Esophagus mucosa (tissue), 1 donor: ENCODE data around the gene PXK. TPM values are rescaled to one million over a fixed set of nuclear protein-coding genes. Genes with fewer than 3 reads are reported as not detected.

ENCODE experiments used
- ATAC-seq: fragments of 200-7000 bp; cut with Tn5 transposase; one replicate; pipeline ENCODE4 v1.9.1; 2020
- total RNA-seq: library from RNA; stranded (reverse); gene quantifications from one replicate; pipeline ENCODE4 v1.2.4, GENCODE V29; 2023
- donor health status: DM: yes; HTN: yes; CAD: no.

The PXK gene
- total RNA-seq, 1 donor from 2014 or later = 14.2 TPM

DNA sequence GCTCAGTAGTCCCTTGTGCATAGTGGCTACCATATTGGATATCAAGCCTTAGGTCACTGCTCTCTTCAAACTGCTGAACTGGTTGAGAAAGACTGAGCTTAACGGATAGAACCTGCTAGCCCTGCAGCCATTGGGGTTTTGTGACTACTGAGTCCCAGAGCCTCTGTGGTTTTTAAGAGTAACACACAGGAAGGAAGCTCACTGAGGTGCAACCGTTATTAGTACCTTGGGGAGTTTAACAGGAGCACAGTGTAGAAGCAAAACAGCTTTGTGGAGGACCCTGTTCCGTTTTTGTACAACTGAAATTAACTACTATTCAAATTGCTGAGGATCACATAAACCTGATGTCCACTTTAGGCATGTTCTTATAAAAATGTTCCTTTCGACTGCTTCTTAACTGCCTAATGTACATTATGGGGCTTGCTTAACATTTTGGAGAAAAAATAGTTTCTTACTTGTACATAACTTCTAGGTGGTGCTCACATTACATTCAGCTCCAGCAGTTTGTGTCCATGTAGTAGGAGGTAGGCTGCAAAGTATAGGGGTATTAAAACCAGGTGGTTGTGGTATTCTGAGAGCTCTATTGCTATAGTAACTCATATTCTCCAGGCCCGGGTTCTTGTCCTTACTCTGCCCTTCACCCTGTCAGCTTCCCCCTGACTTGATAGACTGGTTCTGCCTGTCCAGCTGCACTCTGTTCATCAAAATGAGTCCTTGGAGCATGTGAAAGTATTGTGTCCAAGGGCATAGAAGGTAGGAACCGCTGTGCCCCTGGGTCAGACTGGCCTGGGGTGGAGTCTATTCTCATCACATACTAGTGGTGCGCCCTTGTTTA lies 17.3 kb downstream of the PXK start:
- ATAC-seq = peak; percentile 65

DNA sequence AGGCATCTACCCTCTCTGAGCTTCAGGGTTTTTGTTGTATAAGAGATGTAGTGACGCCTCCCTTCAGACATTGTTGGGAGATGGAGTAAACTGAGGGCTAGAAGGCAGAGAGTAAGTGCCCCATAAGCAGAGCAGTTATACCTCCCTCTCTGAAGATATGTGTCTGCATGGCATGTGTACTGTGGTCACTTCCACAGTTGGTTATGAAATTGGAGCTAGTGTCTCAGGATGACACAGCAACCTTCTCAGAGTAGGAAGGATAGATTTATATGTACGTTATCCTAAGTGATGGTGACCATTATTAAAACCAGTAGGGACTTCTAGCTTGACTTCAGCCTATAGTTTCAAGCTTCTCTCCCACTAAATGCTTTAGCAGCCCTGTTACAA lies 17.9 kb downstream of the PXK start:
- ATAC-seq = peak; percentile 6

DNA sequence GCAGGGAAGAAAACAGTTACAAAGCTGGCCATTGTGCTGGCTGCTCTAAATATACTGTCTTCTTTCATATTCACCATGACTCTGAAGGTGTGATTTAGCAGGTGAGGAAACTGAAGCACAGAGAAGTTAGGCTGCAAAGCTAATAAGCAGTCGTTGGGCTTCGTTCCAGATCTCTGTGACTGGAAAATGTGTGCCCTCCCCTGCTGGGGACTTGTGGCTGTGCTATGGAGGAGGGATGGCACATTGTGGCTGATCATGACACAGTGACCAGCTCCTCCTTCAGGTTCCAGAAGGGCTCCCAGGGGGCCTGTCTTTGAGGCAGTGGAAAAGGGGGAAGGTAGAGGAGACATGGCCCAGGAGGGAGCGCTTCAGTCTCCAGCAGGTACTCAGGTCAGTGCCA lies 19.2 kb downstream of the PXK start:
- no peak for ATAC-seq

DNA sequence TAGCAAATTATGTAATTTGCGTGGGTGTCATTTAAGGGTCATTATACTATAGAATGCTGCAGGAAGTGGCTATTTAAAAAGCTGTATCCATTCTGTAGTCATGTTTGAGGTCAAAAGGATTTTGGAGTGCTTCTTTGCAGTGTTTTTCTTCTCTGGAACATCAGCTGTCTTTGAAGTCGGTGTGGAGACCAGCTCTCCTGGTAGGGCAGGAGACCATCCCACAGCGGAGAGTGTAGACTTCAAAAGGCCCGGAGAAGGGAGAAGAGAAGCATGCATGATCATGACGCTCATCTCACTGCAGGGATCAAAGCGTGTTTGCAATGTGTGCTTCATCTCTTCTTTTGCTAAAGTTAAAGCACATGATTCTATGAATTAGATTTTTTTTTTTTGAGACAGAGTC lies 19.9 kb downstream of the PXK start:
- no peak for ATAC-seq

DNA sequence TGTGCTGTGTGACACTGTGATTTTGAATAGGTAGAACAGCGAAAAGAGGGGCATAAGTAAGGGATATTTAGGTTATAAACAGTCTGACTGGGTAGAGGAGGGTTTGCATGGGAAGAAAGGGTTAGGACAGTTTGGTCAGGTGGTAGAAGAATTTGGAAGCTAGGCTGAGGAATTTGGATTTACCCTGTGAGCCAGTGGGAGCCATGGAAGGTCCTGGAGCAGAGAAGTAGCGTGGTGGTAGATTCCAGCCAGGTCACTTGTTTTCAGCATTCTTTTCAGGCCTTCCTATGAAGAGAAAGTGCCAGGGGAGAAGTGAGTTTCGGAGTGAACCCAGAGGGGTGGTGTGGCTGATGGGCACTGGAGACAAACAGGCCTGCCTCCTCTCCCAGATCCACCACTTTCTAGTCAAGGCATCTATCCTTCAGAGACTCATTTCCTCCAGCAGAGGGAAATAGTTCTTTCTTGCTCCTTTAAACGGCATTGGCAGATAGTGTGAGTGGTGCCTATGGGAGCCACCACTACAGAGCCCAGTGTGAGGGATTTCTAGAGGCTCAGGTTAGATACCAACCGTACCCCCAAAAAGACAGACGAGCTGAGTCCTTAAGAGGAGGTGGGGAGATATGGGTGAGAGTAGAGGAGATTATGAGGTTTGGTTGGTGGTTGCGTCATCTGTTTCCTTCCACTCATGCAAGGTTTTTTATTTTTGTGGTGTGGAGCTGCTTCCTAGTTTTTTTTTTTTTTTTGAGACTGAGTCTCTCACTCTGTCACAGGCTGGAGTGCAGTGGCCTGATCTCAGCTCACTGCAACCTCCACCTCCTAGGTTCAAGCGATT lies 21.2 kb downstream of the PXK start:
- peak; percentile 11 for ATAC-seq

DNA sequence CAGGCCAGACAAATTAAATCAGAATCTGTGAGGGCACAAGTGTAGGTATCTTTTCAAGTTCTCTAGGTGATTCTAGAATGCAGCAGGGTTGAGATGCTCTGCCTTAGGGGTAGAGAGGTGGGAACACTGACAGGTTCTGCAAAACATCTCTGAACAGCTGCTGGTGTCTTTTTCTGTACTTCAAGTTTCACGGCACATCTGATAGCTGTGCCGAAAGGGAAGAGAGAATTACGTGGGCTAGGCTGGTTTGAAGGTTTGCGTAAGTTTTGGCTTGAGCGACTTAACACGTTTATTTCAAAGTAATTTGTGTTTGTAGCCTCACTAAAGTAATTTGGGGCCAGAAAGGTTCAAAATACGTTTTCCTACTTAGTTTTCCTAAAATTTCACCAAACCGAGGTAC lies 22.5 kb downstream of the PXK start:
- peak; percentile 30 for ATAC-seq

DNA sequence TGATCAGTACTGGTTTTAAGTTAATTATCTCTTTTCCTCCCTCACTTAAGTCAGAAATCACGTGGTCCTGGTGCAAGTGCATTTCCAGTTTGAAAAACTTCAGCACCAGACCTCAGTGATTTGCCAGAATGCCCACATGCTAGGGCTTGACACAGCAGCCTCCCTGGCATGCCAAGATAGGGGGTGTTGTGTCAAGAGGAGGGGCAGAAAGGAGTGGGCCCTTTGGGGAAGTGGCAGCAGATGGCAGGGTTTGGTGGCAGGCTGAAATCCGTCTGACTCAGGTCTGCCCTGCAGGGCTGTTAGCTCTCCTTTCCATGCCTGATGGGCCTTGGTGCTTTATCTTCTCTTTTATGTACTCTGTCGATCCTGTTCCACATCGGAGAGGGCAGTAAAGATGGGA lies 23.4 kb downstream of the PXK start:
- peak; percentile 64 for ATAC-seq

DNA sequence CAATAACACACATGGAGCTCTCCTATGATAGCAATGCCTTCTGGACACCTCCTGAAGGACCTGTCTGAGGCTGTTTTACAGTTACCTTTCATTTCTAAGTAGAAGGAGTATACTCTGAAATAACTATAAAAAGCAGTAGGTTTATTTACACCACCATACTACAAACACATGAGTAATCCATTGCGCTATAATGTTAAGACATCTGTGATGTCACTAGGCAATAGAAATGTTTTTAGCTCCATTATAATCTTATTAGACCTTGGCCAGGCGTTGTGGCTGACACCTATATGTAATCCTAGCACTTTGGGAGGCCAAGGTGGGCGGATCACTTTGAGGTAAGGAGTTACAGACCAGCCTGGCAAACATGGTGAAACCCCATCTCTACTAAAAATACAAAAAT lies 24.7 kb downstream of the PXK start:
- ATAC-seq = no peak

DNA sequence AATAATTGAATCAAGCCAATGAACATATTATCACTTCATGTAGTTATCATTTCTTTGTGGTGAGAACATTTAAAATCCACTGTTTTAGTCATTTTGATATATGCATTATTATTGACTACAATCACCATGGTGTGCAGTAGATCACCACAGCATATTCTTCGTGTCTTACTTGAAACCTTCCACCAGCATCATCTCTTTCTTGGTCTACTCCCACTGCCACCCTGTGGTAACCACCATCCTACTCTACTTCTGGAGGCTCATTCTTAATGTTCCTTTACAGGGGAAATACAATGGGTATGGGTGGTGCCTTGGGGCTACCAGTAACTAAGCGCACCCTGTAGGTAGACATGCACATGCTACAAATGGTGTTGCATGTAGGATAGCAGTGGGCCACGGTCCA lies 25.4 kb downstream of the PXK start:
- ATAC-seq = no peak

DNA sequence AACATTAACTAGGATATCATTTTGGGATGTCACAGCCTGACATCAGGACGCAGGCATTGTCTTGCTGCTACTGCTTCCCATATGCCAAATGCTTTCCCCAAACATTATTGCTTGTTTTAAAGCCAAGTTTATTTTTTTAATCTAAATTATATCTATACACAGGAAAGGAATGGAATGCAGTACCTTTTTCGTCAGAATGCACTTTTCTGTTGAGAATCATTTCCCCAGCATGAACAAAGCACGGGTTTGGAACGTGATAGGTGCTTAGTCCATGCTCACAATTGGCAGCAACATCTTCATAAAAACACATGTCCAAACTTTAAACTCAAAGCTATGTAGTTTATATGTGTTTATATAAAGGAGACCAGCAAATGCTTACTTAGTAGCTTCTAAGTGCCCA lies 26.1 kb downstream of the PXK start:
- no peak for ATAC-seq

DNA sequence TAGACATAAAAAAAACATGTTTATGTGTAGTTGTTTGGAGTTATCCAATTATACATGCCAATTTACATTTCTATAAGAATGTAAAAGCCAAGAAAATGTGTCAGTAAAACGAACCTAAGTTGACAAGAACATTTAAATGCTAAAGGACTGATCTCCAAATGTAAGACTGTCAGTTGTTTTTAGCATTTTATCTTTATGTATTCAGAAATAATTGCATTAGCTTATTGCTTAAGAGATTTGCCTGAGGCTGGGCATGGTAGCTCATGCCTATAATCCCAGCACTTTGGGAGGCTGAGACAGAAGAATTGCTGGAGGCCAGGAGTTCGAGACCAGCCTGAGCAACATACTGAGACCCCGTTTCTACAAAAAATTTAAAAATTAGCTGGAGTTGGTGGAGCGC lies 26.9 kb downstream of the PXK start:
- no peak for ATAC-seq

DNA sequence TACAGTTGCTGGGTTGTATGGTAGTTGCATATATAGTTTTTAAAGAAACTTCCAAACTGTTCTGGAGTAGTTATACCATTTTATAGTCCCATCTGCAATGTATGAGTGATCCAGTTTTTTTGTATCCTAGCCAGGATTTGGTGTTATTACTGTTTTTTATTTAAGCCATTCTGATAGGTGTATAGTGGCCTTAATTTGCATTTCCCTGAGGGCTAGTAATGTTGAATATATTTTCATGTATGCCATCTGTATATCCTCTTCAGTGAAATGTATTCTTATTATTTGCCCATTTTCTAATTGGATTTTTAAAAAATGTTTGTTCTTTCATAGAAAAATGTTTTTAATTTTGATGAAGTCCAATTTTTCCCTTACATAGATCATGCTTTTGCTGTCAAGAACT lies 29.2 kb downstream of the PXK start:
- no peak for ATAC-seq

DNA sequence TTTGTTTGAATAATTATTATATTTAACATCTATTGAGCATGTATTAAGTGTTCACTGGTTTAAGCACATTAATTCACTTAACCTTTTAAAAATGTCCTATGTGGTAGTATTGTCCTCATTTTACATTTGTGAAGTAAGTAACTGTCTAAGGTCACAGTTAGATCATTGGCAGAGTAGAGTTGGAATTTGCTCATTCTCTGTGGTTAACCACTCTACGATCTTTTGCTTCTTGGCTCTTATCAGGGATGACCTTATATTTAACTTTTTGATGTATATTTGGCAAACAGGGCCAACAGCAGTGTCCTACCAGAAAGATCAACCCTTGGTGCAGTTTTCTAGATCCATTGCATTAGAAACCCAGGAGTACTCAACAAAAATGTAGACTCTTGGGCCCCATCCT lies 34.0 kb downstream of the PXK start:
- no peak for ATAC-seq

DNA sequence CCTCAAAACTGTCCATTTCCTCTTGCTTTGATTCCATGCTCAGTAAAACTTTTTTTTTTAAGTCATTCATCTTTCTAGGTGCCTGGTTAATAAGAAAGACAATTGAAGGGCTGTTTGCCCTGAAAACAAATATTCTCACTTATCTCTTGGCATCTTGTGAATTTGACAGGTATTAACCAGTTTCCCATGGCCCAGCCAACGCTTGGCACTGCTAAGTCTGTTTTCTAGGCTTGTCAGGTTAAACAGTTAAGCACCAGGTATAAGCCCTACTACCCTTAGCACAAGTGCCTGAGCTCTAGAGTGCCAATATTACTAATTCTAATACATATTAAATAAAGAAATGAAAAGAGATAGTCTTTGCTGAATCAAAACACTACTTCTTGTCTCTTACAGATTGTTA lies 36.3 kb downstream of the PXK start:
- no peak for ATAC-seq

DNA sequence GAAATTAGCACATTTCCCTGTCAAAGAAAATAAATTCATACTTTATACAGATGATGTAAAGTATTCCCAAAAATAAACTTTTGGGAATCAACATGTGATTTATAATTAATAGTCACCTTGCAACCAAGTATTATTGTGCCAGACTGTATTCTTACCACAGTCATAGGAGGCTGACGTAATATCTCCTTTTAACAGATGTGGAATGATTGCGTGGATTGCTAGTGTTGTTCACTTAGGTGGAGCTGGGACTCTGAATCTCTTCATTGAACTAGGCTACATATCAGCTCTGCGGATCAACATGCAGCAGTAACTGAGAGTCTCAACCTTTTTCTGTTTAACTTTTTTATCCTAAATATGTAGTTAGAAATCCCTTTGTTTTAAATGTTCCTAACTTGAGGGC lies 37.2 kb downstream of the PXK start:
- ATAC-seq = no peak

DNA sequence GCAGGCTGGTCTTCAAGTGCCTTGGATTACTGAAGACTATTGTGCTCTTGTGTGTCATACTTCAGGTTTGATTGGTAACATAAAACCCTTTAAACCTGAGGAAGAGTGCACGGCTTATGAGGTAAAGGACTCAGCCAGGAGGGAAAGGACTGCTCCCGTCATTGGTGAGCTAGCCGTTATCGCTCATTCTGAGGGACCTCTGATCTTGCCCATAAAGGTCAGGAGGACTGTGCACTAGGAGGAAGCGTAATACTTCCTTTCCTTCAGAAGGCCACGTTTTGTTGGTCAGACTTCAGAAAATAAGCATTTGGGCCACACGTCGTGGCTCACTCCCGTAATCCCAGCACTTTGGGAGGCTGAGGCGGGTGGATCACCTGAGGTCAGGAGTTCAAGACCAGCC lies 37.7 kb downstream of the PXK start:
- no peak for ATAC-seq

DNA sequence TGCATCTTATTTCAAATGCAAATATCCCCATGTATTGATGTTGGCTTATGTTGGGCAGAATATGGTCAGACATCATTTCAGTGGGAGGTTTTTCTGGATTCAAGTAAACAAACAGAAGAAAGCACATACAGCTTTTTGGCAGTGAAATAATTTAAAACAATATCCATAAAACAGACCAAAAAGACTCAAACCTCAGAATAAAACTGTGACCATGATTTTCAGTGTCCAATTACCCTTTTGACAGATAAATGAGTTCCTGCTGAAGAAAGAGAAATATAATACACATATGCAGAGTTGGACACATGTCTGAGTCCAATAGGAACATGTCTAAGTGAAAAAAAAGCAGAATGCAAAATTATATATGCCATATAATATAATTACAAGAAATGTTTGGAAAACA lies 39.1 kb downstream of the PXK start:
- ATAC-seq = no peak

DNA sequence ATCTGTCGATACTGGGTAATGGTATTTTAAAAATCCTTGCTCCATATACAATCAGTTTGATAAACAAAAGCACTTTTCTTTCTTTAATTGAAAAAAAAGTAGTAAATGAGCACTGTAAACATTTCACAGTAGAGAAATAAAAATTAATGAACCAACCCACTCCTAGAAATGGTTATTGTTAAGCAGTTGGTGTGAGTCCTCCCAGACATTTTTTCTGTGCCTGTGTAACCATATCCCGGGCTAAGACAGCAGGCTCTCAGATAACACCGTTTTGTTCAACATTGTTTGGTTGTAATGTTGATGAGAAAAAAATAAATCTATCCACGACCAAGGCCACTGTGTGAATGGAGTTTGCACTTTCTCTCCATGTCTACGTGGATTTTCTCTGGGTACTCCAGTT lies 42.6 kb downstream of the PXK start:
- ATAC-seq = no peak

DNA sequence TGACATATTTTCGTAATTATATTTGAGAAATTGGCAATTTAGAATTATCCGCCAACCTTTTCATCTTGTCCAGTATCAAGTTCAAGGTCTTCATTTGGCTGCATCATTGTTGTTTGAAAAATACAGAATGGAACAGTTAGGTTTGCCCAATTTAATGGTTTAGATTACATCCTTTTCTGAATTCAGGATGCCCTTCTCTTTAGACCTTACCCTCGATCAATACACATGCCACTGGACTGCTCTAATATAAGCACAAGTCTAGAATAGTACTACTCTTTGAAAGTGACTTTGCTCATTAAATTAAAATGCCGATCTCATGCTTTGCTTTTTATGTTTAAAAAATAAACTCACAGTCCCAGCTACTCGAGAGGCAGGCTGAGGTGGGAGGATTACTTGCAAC lies 44.5 kb downstream of the PXK start:
- no peak for ATAC-seq

DNA sequence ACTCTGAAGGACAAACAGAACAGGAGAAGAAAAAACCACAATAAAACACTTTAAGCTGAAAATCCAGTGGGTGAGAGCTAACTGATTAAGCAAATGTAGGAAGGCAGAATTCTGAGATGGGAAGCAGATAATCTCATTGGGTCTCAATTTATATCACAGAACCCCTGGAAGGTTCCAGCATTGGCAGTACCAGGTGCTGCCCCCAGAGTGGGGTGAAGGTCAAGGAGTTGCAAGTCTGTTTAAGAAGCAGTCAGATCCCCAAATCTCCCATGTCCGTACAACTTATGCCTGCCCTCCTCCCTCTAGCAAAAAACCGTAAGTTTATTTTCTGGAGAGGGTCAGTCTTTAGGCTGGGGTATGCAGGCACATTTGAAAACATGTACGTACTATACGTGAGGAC lies 45.1 kb downstream of the PXK start:
- ATAC-seq = no peak

DNA sequence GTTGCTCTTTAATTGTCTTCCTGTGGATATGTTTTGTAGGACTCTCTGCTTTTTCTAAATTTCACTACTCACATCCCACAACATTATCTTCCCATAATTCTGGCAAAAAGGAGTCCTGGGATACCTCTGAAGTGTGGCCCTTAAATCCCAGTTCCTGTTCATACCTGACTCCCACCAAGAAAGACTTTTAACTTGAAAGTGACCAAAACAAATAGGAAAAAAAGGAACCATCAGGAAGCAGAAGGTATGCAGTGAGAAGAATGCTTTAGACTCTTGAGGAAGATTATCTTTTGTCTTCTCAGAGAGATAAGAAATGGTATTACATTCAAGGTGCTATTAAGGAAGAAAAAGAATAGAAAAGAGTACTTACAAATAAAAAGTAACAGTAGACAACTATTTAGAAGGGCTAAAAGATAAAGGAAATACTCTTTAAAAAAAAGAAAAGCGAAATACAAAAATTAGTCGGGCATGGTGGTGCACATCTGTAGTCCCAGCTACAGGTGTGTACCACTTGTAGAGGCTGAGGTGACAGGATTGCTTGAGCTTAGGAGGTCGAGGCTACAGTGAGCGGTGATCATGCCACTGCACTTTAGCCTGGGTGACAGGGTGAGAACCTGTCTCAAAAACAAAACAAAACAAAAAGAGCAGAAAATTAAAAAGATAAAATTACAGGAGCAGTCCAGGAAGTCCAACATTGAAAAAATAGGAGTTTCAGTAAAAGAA lies 46.8 kb downstream of the PXK start:
- no peak for ATAC-seq

DNA sequence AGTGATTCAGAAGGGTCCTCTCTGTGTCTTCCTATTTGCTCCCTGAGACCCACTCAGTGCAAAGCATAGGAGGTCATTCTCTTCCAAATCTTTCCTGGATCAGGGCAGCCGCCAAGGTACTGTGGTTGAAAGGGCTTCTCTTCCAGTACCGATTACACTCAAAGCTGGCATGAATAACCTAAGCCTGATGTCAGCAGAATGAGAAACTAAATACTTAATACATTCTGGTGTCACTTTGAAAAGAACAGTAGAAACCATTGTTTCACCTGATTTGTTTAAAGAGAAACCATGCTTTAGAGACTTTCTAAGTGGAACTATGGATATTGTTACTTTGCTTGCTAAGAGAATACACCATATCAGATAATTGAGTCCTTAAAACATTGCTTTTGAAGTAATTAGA lies 50.8 kb downstream of the PXK start:
- ATAC-seq = no peak

DNA sequence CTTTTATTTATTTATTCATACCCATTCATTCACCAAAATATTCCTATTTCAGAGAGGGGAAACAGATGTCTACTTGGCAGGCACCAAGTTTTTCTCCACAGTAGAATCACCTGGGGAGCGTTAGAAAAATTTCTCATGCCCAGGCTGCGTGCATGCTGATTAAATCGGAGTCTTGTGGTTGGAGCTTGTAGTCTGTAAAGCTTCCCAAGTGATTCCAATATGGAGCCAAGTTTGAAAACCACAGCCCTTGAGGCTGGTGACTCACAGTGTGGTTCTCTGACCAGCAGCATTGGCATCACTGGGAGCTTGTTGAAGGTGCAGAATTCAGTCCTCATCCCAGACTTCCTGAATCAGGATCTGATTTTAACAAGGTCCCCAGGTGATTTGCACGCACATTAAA lies 51.2 kb downstream of the PXK start:
- peak; percentile 81 for ATAC-seq
